SK-N-SH (cell line): Measurements from ENCODE around the gene LRRC38.

Experiments used
- MXI1 ChIP-seq: IDR thresholded peaks from 2 replicates; pipeline ENCODE4 v1.6.1; 2012; ENCODE audit warnings: mild to moderate bottlenecking, low read depth, low read length, improper control_type of control experiment
- POLR2AphosphoS5 ChIP-seq: IDR thresholded peaks from 2 replicates; pipeline ENCODE4 v1.6.1; 2012; ENCODE audit warnings: low read depth, low read length
- RXRA ChIP-seq: IDR thresholded peaks from 2 replicates; pipeline ENCODE4 v1.4.0; 2012; ENCODE audit warnings: low read depth, mild to moderate bottlenecking, borderline replicate concordance
- SIN3A ChIP-seq: IDR thresholded peaks from 2 replicates; pipeline ENCODE4 v1.6.1; 2012; ENCODE audit warnings: low read depth, mild to moderate bottlenecking, low read length, moderate library complexity, borderline replicate concordance
- SMC3 ChIP-seq: IDR thresholded peaks from 2 replicates; pipeline ENCODE4 v1.6.1; 2012; ENCODE audit warnings: low read depth, low read length, improper control_type of control experiment
- TCF12 ChIP-seq: IDR thresholded peaks from 2 replicates; pipeline ENCODE4 v1.4.0; 2012
- TF ChIP-seq, protein P1 (sequence below): fragments of 200-600 bp; sonication (generic); IDR thresholded peaks from 2 replicates; pipeline ENCODE4 v1.6.1; 2017; ENCODE audit warnings: antibody characterized with exemption, mild to moderate bottlenecking, moderate library complexity

DNA sequence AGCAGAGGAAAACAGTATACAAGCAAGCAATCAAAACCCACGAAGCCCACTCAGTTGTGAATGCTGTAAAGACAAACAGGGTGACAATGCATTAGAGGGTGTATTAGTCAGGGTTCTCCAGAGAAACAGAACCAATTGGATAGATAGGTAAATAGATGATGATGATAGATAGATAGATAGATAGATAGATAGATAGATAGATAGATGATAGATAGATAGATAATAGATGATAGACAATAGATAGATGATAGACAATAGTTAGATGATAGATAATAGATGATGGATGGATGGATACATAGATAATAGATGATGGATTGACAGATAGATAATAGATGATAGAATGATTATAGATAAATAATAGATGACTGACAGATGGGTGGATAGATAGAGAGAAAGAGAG, 48.3 kb downstream of the LRRC38 start:
- TF ChIP-seq POLR2AphosphoS5 (no peak), MXI1 (no peak), SIN3A (no peak), RXRA (no peak), SMC3 (no peak), TCF12 (no peak)
- TF ChIP-seq, protein P1, sequence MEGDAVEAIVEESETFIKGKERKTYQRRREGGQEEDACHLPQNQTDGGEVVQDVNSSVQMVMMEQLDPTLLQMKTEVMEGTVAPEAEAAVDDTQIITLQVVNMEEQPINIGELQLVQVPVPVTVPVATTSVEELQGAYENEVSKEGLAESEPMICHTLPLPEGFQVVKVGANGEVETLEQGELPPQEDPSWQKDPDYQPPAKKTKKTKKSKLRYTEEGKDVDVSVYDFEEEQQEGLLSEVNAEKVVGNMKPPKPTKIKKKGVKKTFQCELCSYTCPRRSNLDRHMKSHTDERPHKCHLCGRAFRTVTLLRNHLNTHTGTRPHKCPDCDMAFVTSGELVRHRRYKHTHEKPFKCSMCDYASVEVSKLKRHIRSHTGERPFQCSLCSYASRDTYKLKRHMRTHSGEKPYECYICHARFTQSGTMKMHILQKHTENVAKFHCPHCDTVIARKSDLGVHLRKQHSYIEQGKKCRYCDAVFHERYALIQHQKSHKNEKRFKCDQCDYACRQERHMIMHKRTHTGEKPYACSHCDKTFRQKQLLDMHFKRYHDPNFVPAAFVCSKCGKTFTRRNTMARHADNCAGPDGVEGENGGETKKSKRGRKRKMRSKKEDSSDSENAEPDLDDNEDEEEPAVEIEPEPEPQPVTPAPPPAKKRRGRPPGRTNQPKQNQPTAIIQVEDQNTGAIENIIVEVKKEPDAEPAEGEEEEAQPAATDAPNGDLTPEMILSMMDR = no peak
